HepG2 (cell line): Measurements from ENCODE around the gene TM9SF4. TPM values are rescaled to one million over a fixed set of nuclear protein-coding genes. Genes with fewer than 3 reads are reported as not detected.
A peak's percentile ranks its signal among the peaks of the same experiment; 100 is the strongest.

Experiments used
- ATAC-seq: fragments of 200-7000 bp; cut with Tn5 transposase; 3 replicates; pipeline ENCODE4 v1.9.1; 2020; ENCODE audit warnings: mild to moderate bottlenecking, moderate library complexity
- BruUV-seq: library from RNA; stranded (reverse); fragments of 400-500 nt; replicated peaks from 2 replicates; lab custom pipeline; 2021; lab: Mats Ljungman, UMichigan
- CTCF ChIA-PET: fragments of 300-600 bp; formaldehyde crosslinking; extraction: SDS; loops from one replicate; lab custom pipeline; 2021; ENCODE audit warnings: low total read pairs, inconsistent platforms, low intra/inter-chr PET ratio; lab: Yijun Ruan, JAX
- POLR2A ChIA-PET: fragments of 350-600 bp; sonication (Branson Sonifier 250); formaldehyde crosslinking; loops from one replicate; lab custom pipeline; 2020; ENCODE audit warnings: antibody characterized with exemption, inconsistent platforms; lab: Yijun Ruan, JAX
- DNase-seq: peaks from one replicate; pipeline ENCODE4 v3.0.0-alpha.2; 2015; ENCODE audit warnings: low spot score
- FAIRE-seq: peaks from 3 replicates; lab custom pipeline; 2011; peaks lifted over from hg19 to GRCh38; lab: Jason Lieb, UNC
- H2AFZ ChIP-seq: one replicate; pipeline ENCODE4 v1.6.1; 2011; ENCODE audit warnings: low read length, inconsistent platforms
- H3K27ac ChIP-seq: fragments of 300-600 bp; 3 replicates; pipeline ENCODE4 v1.8.0; 2011; ENCODE audit warnings: mixed run types, mild to moderate bottlenecking, mixed read lengths, low read length, inconsistent platforms; ENCODE audit not compliant: insufficient read depth; ENCODE audit errors: extremely low read length
- H3K27me3 ChIP-seq, 2 experiments: fragments of 200-600 bp in 1 of 2; 2 replicates in 1 of 2; 3 replicates in 1 of 2; pipeline versions ENCODE4 v1.6.0 to v1.8.0; 2011; ENCODE audit warnings: low read length in 2 of 2, mild to moderate bottlenecking in 2 of 2, moderate library complexity in 2 of 2, inconsistent platforms in 1 of 2; ENCODE audit not compliant: insufficient read depth in 2 of 2, control insufficient read depth in 1 of 2
- H3K36me3 ChIP-seq, 2 experiments: fragments of 200-600 bp in 1 of 2; replicated peaks in 1 of 2; 2 replicates in 1 of 2; 3 replicates in 1 of 2; pipeline versions ENCODE4 v1.5.1 to v1.8.0; 2011; ENCODE audit warnings: low read length in 2 of 2, inconsistent platforms in 1 of 2; ENCODE audit not compliant: insufficient read depth in 2 of 2, control insufficient read depth in 1 of 2
- H3K4me1 ChIP-seq: 2 replicates; pipeline ENCODE4 v1.5.1; 2012; ENCODE audit warnings: low read length, inconsistent platforms; ENCODE audit not compliant: insufficient read depth
- H3K4me2 ChIP-seq: 2 replicates; pipeline ENCODE4 v1.6.0; 2011; ENCODE audit warnings: low read depth, low read length, inconsistent platforms
- H3K4me3 ChIP-seq, 3 experiments: fragments of 200-600 bp in 1 of 3; sonication (generic), shearing (Covaris generic) in 1 of 3; replicated peaks in 1 of 3; 2 replicates each; pipeline ENCODE4 v1.5.1; 2011 to 2016; ENCODE audit warnings: low read length in 3 of 3, inconsistent platforms in 2 of 3, low read depth in 2 of 3, mild to moderate bottlenecking in 2 of 3, control low read depth in 1 of 3, mixed read lengths in 1 of 3; ENCODE audit not compliant: insufficient read depth in 1 of 3
- H3K79me2 ChIP-seq: one replicate; pipeline ENCODE4 v1.6.1; 2011; ENCODE audit warnings: low read length, inconsistent platforms; ENCODE audit not compliant: insufficient read depth
- H3K9ac ChIP-seq: 2 replicates; pipeline ENCODE4 v1.6.0; 2011; ENCODE audit warnings: mild to moderate bottlenecking, low read depth, low read length, inconsistent platforms; ENCODE audit not compliant: insufficient read depth
- H3K9me3 ChIP-seq: 2 replicates; pipeline ENCODE4 v1.5.1; 2012; ENCODE audit warnings: mild to moderate bottlenecking, low read length
- H4K20me1 ChIP-seq: 2 replicates; pipeline ENCODE4 v1.6.0; 2011; ENCODE audit warnings: inconsistent platforms, mild to moderate bottlenecking, low read length, moderate library complexity; ENCODE audit not compliant: insufficient read depth
- CEBPB ChIP-seq: IDR thresholded peaks from 2 replicates; pipeline ENCODE4 v1.6.1; 2011; ENCODE audit warnings: low read depth, low read length, improper control_type of control experiment, borderline replicate concordance
- EHMT2 ChIP-seq: fragments of 200-600 bp; sonication (generic); IDR thresholded peaks from 2 replicates; pipeline ENCODE4 v1.7.0; 2017; ENCODE audit warnings: antibody characterized with exemption, low read depth, low read length, borderline replicate concordance
- NONO ChIP-seq, 2 experiments: fragments of 450-650 bp in 1 of 2; sonication (generic) in 1 of 2; formaldehyde crosslinking in 1 of 2; IDR thresholded peaks in 1 of 2; conservative IDR thresholded peaks in 1 of 2; 2 replicates each; pipeline versions ENCODE4 v1.6.1 to v1.8.0; 2017 to 2022; ENCODE audit warnings: mild to moderate bottlenecking in 1 of 2, missing genetic modification reagents in 1 of 2, moderate library complexity in 1 of 2
- PCBP1 ChIP-seq: fragments of 200-400 bp; formaldehyde crosslinking; IDR thresholded peaks from 2 replicates; pipeline ENCODE4 v1.6.1; 2017; ENCODE audit warnings: mild to moderate bottlenecking, low read depth, low read length, borderline replicate concordance
- PCBP2 ChIP-seq: fragments of 200-400 bp; formaldehyde crosslinking; optimal IDR thresholded peaks from 2 replicates; pipeline ENCODE3; 2018; ENCODE audit warnings: low read length, low read depth; ENCODE audit not compliant: poor library complexity, severe bottlenecking
- SNAPC2 ChIP-seq: sonication (generic); formaldehyde crosslinking; IDR thresholded peaks from 2 replicates; pipeline ENCODE4 v1.8.1; 2022; ENCODE audit warnings: mild to moderate bottlenecking, missing genetic modification reagents
- SPEN ChIP-seq: sonication (generic); formaldehyde crosslinking; IDR thresholded peaks from 2 replicates; pipeline ENCODE4 v1.5.1; 2020; ENCODE audit warnings: low read depth, mild to moderate bottlenecking, missing genetic modification reagents
- ZBTB43 ChIP-seq: sonication (generic); formaldehyde crosslinking; conservative IDR thresholded peaks from 2 replicates; pipeline ENCODE4 v1.4.0; 2020; ENCODE audit warnings: missing genetic modification reagents
- ZNF350 ChIP-seq: sonication (generic); formaldehyde crosslinking; IDR thresholded peaks from 2 replicates; pipeline ENCODE4 v1.4.0; 2020; ENCODE audit warnings: mild to moderate bottlenecking, low read depth, missing genetic modification reagents, borderline replicate concordance
- ZNF496 ChIP-seq: sonication (generic); formaldehyde crosslinking; IDR thresholded peaks from 2 replicates; pipeline ENCODE4 v1.8.1; 2023; ENCODE audit warnings: mild to moderate bottlenecking, moderate library complexity, missing genetic modification reagents; ENCODE audit not compliant: insufficient replicate concordance
- WGBS: methylation state at CpG from one replicate; pipeline ENCODE4 v1.1.6; 2017; ENCODE audit warnings: low lambda C conversion rate; 5-methylcytosine and 5-hydroxymethylcytosine counted together
- in situ Hi-C: cut with HindIII; loops from 2 replicates; pipeline ENCODE4 v1.10.0; 2017; ENCODE audit warnings: low pct_unique_long_range_greater_than_20kb; ENCODE audit not compliant: extremely low pct_ligation_motif_present
- intact Hi-C: fragments of 100-400 bp; cut with micrococcal nuclease; formaldehyde crosslinking; loops from one replicate; pipeline ENCODE4 v1.10.0; 2022; ENCODE audit not compliant: unreplicated experiment
- polyA plus RNA-seq, 8 experiments: library from polyadenylated mRNA; depleted of rRNA in 3 of 8; stranded (reverse) in 7 of 8; unstranded in 1 of 8; fragments of >200 nt; fragmentation: Illumina TruSeq in 4 of 8; extraction: Trizol in 4 of 8; gene quantifications; 2 replicates each; pipeline versions ENCODE4 v1.2.1 to v1.2.3, GENCODE V29; 2011 to 2016; ENCODE audit warnings: low read depth in 4 of 8, missing spikeins in 1 of 8, mixed read lengths in 1 of 8; ENCODE audit not compliant: insufficient read depth in 1 of 8
- total RNA-seq, 5 experiments: library from RNA; depleted of rRNA; stranded (reverse); fragments of >200 nt; fragmentation: Illumina TruSeq; extraction: Trizol; gene quantifications; 2 replicates each; pipeline ENCODE4 v1.2.3, GENCODE V29; 2016; ENCODE audit warnings: low read depth in 1 of 5

TM9SF4 gene
- total and polyA plus RNA-seq, 2 of the 13 experiments (the other 11 are each of a cell fraction or from before 2014, with no cell fraction given) = 53.5 to 171 TPM

GRCh38 chr20:32070282-32070681, 39.2 kb upstream of the TM9SF4 start (continued):
- no peak for TF ChIP-seq ZNF350 (CRISPR knock-in tag)
- no peak for TF ChIP-seq ZBTB43 (CRISPR knock-in tag)

- Histone ChIP-seq H3K27me3 (peaks cover 8 to 53% of the 10 kb centered on the region in 2 experiments; a peak in 4 of 5 replicates), H3K9ac (no peak overlapping the region), H3K27ac (no peak overlapping the region), H3K79me2 (no peaks in the 10 kb centered on the region), H3K36me3 (no peaks in the 10 kb centered on the region), H3K4me1 (peaks cover 23% of the 10 kb centered on the region), H2AFZ (no peak overlapping the region), H3K4me2 (no peak overlapping the region), H3K4me3 (no peak overlapping the region), H4K20me1 (no peaks in the 10 kb centered on the region), H3K9me3 (no peaks in the 10 kb centered on the region)
- 7% methylated on average over 4 of the region's 4 CpGs for whole genome bisulfite sequencing
- ATAC-seq (no peak), DNase-seq (no peak), FAIRE-seq (no peak)
- BruUV-seq = no TSS peak
- CTCF ChIA-PET = no interaction called here
- TF ChIP-seq CEBPB (no peak), PCBP1 (0 out of 2 replicates have a peak, but pooled peaks have one; percentile 74), EHMT2 (no peak), SPEN (CRISPR knock-in tag) (no peak), ZNF496 (CRISPR knock-in tag) (no peak), NONO (IDR thresholded peaks at IDR 0.05) (0 out of 2 replicates have a peak, but pooled peaks have one; percentile 27), NONO (CRISPR knock-in tag; conservative IDR thresholded peaks at IDR 0.05) (no peak), PCBP2 (peak; percentile 82), SNAPC2 (no peak)
- POLR2A ChIA-PET = no interaction called here
- in situ Hi-C loops = no loop called here
- intact Hi-C loops = no loop called here
These were observed 38.8 kb upstream of the TM9SF4 start for GRCh38 chr20:32070690-32071213.
